Measurements from ENCODE around the gene CHRND.
"Not testable (repeated sequence)": the region's sequence is repeated elsewhere in the genome, so short reads cannot be mapped to it uniquely, and the experiment has no call there.

Gene CHRND

GRCh38 chr2:232563580-232563979 is 37.6 kb downstream of the CHRND start:
- no peak for TF ChIP-seq CTCF (conservative IDR thresholded peaks at IDR 0.05; ENCODE audit: control insufficient read depth, insufficient read depth, low read depth, low read length)
- DNase-seq (ENCODE audit: low read depth): peak; percentile 10
- H3K4me3 ChIP-seq (ENCODE audit: control insufficient read depth, low read depth, low read length): no peak overlapping the region

GRCh38 chr2:232567721-232568120 is 41.8 kb downstream of the CHRND start:
- TF ChIP-seq CTCF (conservative IDR thresholded peaks at IDR 0.05; ENCODE audit: control insufficient read depth, insufficient read depth, low read depth, low read length): no peak
- no peak overlapping the region for H3K4me3 ChIP-seq (ENCODE audit: control insufficient read depth, low read depth, low read length)
- no peak for DNase-seq (ENCODE audit: low read depth)

GRCh38 chr2:232568161-232568560 is 42.2 kb downstream of the CHRND start:
- TF ChIP-seq CTCF (conservative IDR thresholded peaks at IDR 0.05; ENCODE audit: control insufficient read depth, insufficient read depth, low read depth, low read length): no peak
- H3K4me3 ChIP-seq (ENCODE audit: control insufficient read depth, low read depth, low read length): no peak overlapping the region
- DNase-seq (ENCODE audit: low read depth): peak; percentile 91

- TF ChIP-seq CTCF (conservative IDR thresholded peaks at IDR 0.05; ENCODE audit: control insufficient read depth, insufficient read depth, low read depth, low read length): no peak
- no peak overlapping the region for H3K4me3 ChIP-seq (ENCODE audit: control insufficient read depth, low read depth, low read length)
- DNase-seq (ENCODE audit: low read depth): no peak
Observed at GRCh38 chr2:232569541-232569940, 43.6 kb downstream of the CHRND start.

- DNase-seq (ENCODE audit: low read depth): not testable (repeated sequence)
Observed at GRCh38 chr2:232570481-232570880, 44.5 kb downstream of the CHRND start.

GRCh38 chr2:232571026-232571474 is 45.1 kb downstream of the CHRND start:
- TF ChIP-seq CTCF (conservative IDR thresholded peaks at IDR 0.05; ENCODE audit: control insufficient read depth, insufficient read depth, low read depth, low read length): no peak

More at GRCh38 chr2:232570481-232570880, 44.5 kb downstream of the CHRND start:
- H3K4me3 ChIP-seq (ENCODE audit: control insufficient read depth, low read depth, low read length): not testable (repeated sequence)

GRCh38 chr2:232573042-232573441 is 47.1 kb downstream of the CHRND start:
- TF ChIP-seq CTCF (conservative IDR thresholded peaks at IDR 0.05; ENCODE audit: control insufficient read depth, insufficient read depth, low read depth, low read length): no peak
- no peak for DNase-seq (ENCODE audit: low read depth)
- no peak overlapping the region for H3K4me3 ChIP-seq (ENCODE audit: control insufficient read depth, low read depth, low read length)

More at GRCh38 chr2:232571026-232571474, 45.1 kb downstream of the CHRND start:
- DNase-seq (ENCODE audit: low read depth): no peak
- H3K4me3 ChIP-seq (ENCODE audit: control insufficient read depth, low read depth, low read length): no peak overlapping the region
